Endodermal cell (in vitro differentiated cells): ENCODE data around the gene DOCK7. TPM values are rescaled to one million over a fixed set of nuclear protein-coding genes. Genes with fewer than 3 reads are reported as not detected.

ENCODE experiments used
- DNase-seq: peaks from one replicate; pipeline ENCODE4 v3.0.0-alpha.2; 2017
- H3K27ac ChIP-seq: 2 replicates; pipeline ENCODE4 v1.5.1; 2013; ENCODE audit warnings: mild to moderate bottlenecking, low read depth, low read length, moderate library complexity
- H3K27me3 ChIP-seq: 2 replicates; pipeline ENCODE4 v1.6.1; 2013; ENCODE audit warnings: mild to moderate bottlenecking, low read length, moderate library complexity; ENCODE audit not compliant: insufficient read depth, control insufficient read depth, poor library complexity, severe bottlenecking
- H3K36me3 ChIP-seq: 2 replicates; pipeline ENCODE4 v1.7.0; 2013; ENCODE audit warnings: mild to moderate bottlenecking, low read length, moderate library complexity; ENCODE audit not compliant: control insufficient read depth, insufficient read depth
- H3K4me1 ChIP-seq: one replicate; pipeline ENCODE4 v1.7.0; 2013; ENCODE audit warnings: low read length; ENCODE audit not compliant: control insufficient read depth, insufficient read depth
- H3K4me3 ChIP-seq: 2 replicates; pipeline ENCODE4 v1.5.1; 2013; ENCODE audit warnings: mild to moderate bottlenecking, low read length, moderate library complexity
- H3K9ac ChIP-seq: 2 replicates; pipeline ENCODE4 v1.6.1; 2013; ENCODE audit warnings: mild to moderate bottlenecking, low read length, moderate library complexity; ENCODE audit not compliant: poor library complexity, severe bottlenecking; ENCODE audit errors: extremely low read depth
- H3K9me3 ChIP-seq: 2 replicates; pipeline ENCODE4 v1.6.1; 2013; ENCODE audit warnings: mild to moderate bottlenecking, low read length, moderate library complexity; ENCODE audit not compliant: control insufficient read depth
- H3K27ac Mint-ChIP-seq: 2 replicates; pipeline ENCODE4 v1.8.0; 2020; ENCODE audit warnings: mixed read lengths
- H3K27me3 Mint-ChIP-seq: 2 replicates; pipeline ENCODE4 v1.8.0; 2021; ENCODE audit warnings: mild to moderate bottlenecking, mixed read lengths; ENCODE audit not compliant: insufficient read depth
- H3K36me3 Mint-ChIP-seq: 2 replicates; pipeline ENCODE4 v1.8.0; 2020; ENCODE audit warnings: low read depth, mixed read lengths
- H3K4me1 Mint-ChIP-seq: 2 replicates; pipeline ENCODE4 v1.8.0; 2020; ENCODE audit warnings: mixed read lengths
- H3K4me3 Mint-ChIP-seq: 2 replicates; pipeline ENCODE4 v1.8.0; 2020; ENCODE audit warnings: mild to moderate bottlenecking, moderate library complexity, mixed read lengths
- H3K9me3 Mint-ChIP-seq: 2 replicates; pipeline ENCODE4 v1.8.0; 2020; ENCODE audit warnings: mild to moderate bottlenecking, mixed read lengths
- CTCF ChIP-seq: fragments of 200-600 bp; sonication (generic); conservative IDR thresholded peaks from 2 replicates; pipeline ENCODE4 v1.5.0; 2021; ENCODE audit warnings: antibody characterized with exemption, mild to moderate bottlenecking
- WGBS, 2 experiments: methylation state at CpG; one replicate each; pipeline versions ENCODE4 v1.1.5 to v1.1.7; 2013; ENCODE audit warnings: missing lambda C conversion rate in 2 of 2, mixed read lengths in 1 of 2; ENCODE audit not compliant: insufficient coverage in 1 of 2, insufficient read length in 1 of 2; 5-methylcytosine and 5-hydroxymethylcytosine counted together
- total RNA-seq, 2 donors: library from RNA; stranded (reverse); fragmentation: NEBNext Ultra II Directional in 1 of 2; extraction: Animal tissue kit (Norgen Biotek cat#: 25700) in 1 of 2; gene quantifications; 2 replicates in 1 of 2; 3 replicates in 1 of 2; pipeline ENCODE4 v1.2.1, GENCODE V29; 2021

Gene DOCK7
- total RNA-seq, 2 donors from 2014 or later: 66.8 to 72.8 TPM

GRCh38 chr1:62693123-62693522 lies 4.9 kb upstream of the DOCK7 start:
- peaks cover 36% of the 10 kb centered on the region for H3K36me3 Mint-ChIP-seq
- H3K9me3 ChIP-seq: peaks cover 15% of the 10 kb centered on the region
- H3K36me3 ChIP-seq: peaks cover 11% of the 10 kb centered on the region
- WGBS, 2 experiments: 87 to 100% methylated on average over 2 to 3 of the region's 4 CpGs
- H3K4me3 Mint-ChIP-seq: no peak overlapping the region
- peaks cover 5% of the 10 kb centered on the region for H3K9me3 Mint-ChIP-seq
- TF ChIP-seq CTCF: no peak
- H3K4me1 Mint-ChIP-seq: peaks cover 18% of the 10 kb centered on the region
- H3K4me1 ChIP-seq: peaks cover 3% of the 10 kb centered on the region
- H3K27ac ChIP-seq: no peak overlapping the region
- DNase-seq: no peak
- no peak overlapping the region for H3K4me3 ChIP-seq
- H3K27ac Mint-ChIP-seq: no peak overlapping the region
- no peaks in the 10 kb centered on the region for H3K27me3 Mint-ChIP-seq
- H3K9ac ChIP-seq: no peak overlapping the region
- H3K27me3 ChIP-seq: no peaks in the 10 kb centered on the region

DNA sequence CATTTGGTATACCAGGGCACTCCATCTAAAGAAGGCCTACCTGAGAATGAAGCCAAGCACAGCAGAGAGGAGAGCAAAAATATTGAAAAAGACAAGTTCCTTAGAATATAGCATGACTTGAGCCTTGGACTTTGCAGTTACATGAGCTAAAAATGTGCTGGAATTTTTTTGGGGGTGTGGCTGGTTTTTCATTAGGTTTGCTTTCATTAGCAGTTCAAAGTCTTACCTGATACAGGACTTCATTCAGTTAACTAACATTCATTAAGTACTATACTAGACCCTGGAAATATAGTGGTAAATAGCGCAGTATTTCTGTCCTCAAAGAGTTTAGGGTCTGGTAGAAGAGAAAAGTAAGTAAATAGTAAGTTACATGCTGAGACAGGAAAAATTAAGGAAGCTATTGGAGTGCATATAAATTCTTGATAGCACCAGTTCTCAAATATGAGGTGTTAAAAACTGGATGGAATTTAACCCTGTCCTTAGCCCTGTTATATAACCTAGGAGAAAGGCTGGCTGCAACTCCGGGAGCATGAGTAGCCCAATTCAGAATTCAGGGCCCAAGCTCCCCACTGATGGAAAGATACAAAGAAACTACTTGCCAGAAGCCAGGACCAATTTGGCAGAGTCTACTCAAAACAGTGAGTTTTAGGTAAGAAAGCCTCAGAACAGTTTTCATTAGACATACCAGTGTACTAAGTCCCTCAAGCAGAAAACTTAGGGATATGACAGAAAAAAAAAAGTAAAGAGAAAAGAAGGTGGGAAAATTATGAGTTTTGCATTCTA lies 3.1 kb upstream of the DOCK7 start:
- TF ChIP-seq CTCF: no peak
- no peak for DNase-seq
- H3K4me1 Mint-ChIP-seq: peaks cover 20% of the 10 kb centered on the region
- Histone ChIP-seq H3K27me3 (no peaks in the 10 kb centered on the region), H3K27ac (no peak overlapping the region), H3K4me3 (no peak overlapping the region), H3K9ac (no peak overlapping the region), H3K36me3 (peaks cover 11% of the 10 kb centered on the region), H3K9me3 (peaks cover 15% of the 10 kb centered on the region), H3K4me1 (peaks cover 3% of the 10 kb centered on the region)
- WGBS, 2 experiments: 97 to 100% methylated on average over 1 to 2 of the region's 2 CpGs
- no peak overlapping the region for H3K27ac Mint-ChIP-seq
- H3K9me3 Mint-ChIP-seq: peaks cover 5% of the 10 kb centered on the region
- no peaks in the 10 kb centered on the region for H3K27me3 Mint-ChIP-seq
- peak overlapping the region; percentile 89 for H3K4me3 Mint-ChIP-seq
- peaks cover 36% of the 10 kb centered on the region for H3K36me3 Mint-ChIP-seq

DNA sequence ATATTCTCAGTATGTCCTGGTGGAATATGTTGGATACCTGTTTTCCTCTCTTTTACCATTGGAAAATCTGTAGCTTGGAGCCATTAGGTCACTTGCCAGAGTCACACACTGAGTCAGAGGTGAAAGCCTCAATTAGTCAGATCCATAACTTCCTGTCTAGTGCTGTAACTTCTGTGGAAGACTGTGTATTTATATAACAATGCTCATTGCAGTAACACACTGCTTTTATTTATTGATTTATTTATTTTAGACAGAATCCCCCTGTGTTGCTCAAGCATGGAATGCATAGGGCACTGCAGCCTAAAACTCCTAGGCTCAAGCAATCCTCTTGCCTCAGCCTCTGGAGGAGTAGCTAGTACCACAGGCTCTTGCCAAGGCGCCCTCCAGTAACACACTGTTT lies 1.3 kb upstream of the DOCK7 start:
- Histone ChIP-seq H3K27me3 (no peaks in the 10 kb centered on the region), H3K4me3 (peak overlapping the region; percentile 73), H3K27ac (no peak overlapping the region), H3K36me3 (peaks cover 11% of the 10 kb centered on the region), H3K9ac (no peak overlapping the region), H3K4me1 (peaks cover 3% of the 10 kb centered on the region), H3K9me3 (peaks cover 15% of the 10 kb centered on the region)
- Mint-ChIP-seq H3K36me3 (peaks cover 29% of the 10 kb centered on the region), H3K27ac (no peak overlapping the region), H3K4me1 (peaks cover 26% of the 10 kb centered on the region), H3K4me3 (peak overlapping the region; percentile 89), H3K27me3 (no peaks in the 10 kb centered on the region), H3K9me3 (peaks cover 3% of the 10 kb centered on the region)
- 65 to 67% methylated on average over 1 of the region's 1 CpG for WGBS, 2 experiments
- TF ChIP-seq CTCF: no peak
- DNase-seq: peak; percentile 48
